ENCODE measurements around the gene SDK1.

The SDK1 gene

GRCh38 chr7:4191525-4191924 lies 890.5 kb downstream of the SDK1 start:
- DNase-seq, result no peak

GRCh38 chr7:4195660-4196059 lies 894.6 kb downstream of the SDK1 start:
- DNase-seq, result no peak

GRCh38 chr7:4196121-4196819 lies 895.2 kb downstream of the SDK1 start:
- DNase-seq, result no peak

GRCh38 chr7:4198301-4198700 lies 897.2 kb downstream of the SDK1 start:
- no peak for DNase-seq

GRCh38 chr7:4200546-4201094 lies 899.6 kb downstream of the SDK1 start:
- no peak for DNase-seq

GRCh38 chr7:4201566-4201965 lies 900.5 kb downstream of the SDK1 start:
- DNase-seq, result no peak

GRCh38 chr7:4202154-4202736 lies 901.2 kb downstream of the SDK1 start:
- no peak for DNase-seq

- DNase-seq, result no peak
Observed at GRCh38 chr7:4202954-4203353, 901.9 kb downstream of the SDK1 start.

GRCh38 chr7:4203626-4204512 lies 902.8 kb downstream of the SDK1 start:
- no peak for DNase-seq

- no peak for DNase-seq
Observed at GRCh38 chr7:4204513-4205165, 903.6 kb downstream of the SDK1 start.

GRCh38 chr7:4205828-4206227 lies 904.8 kb downstream of the SDK1 start:
- DNase-seq, result no peak

GRCh38 chr7:4207011-4207410 lies 906.0 kb downstream of the SDK1 start:
- DNase-seq, result no peak

GRCh38 chr7:4208086-4208485 lies 907.0 kb downstream of the SDK1 start:
- DNase-seq, result no peak

- no peak for DNase-seq
Observed at GRCh38 chr7:4208586-4208985, 907.5 kb downstream of the SDK1 start.

GRCh38 chr7:4209126-4209525 lies 908.1 kb downstream of the SDK1 start:
- no peak for DNase-seq

- DNase-seq, result no peak
Observed at GRCh38 chr7:4209966-4210365, 908.9 kb downstream of the SDK1 start.

GRCh38 chr7:4210821-4211220 lies 909.8 kb downstream of the SDK1 start:
- no peak for DNase-seq

- DNase-seq, result no peak
Observed at GRCh38 chr7:4211261-4211660, 910.2 kb downstream of the SDK1 start.

GRCh38 chr7:4212376-4212775 lies 911.3 kb downstream of the SDK1 start:
- no peak for DNase-seq

- no peak for DNase-seq
Observed at GRCh38 chr7:4214291-4215155, 913.5 kb downstream of the SDK1 start.

- DNase-seq, result no peak
Observed at GRCh38 chr7:4215176-4215720, 914.2 kb downstream of the SDK1 start.

- no peak for DNase-seq
Observed at GRCh38 chr7:4216016-4216415, 915.0 kb downstream of the SDK1 start.
